H1 (cell line): ENCODE results near the gene RNASEL.
A peak's percentile ranks its signal among the peaks of the same experiment; 100 is the strongest.

Experiments used
- CEBPB ChIP-seq: IDR thresholded peaks from 2 replicates; pipeline ENCODE4 v1.6.1; 2012; ENCODE audit warnings: low read depth, low read length
- CTCF ChIP-seq, 3 experiments: IDR thresholded peaks; 1 replicate in 2 of 3; 2 replicates in 1 of 3; pipeline versions ENCODE4 v1.5.1 to v1.6.1; 2011; ENCODE audit warnings: low read length in 3 of 3, mild to moderate bottlenecking in 3 of 3, inconsistent platforms in 2 of 3, low read depth in 1 of 3, moderate library complexity in 1 of 3; ENCODE audit not compliant: insufficient read depth in 1 of 3; ENCODE audit errors: control extremely low read depth in 1 of 3
- EZH2 ChIP-seq: fragments of 200-600 bp; sonication (generic); IDR thresholded peaks from 2 replicates; pipeline ENCODE4 v1.7.1; 2012; ENCODE audit warnings: low read depth, mild to moderate bottlenecking, moderate library complexity, low read length, inconsistent platforms; ENCODE audit not compliant: severe bottlenecking
- JUN ChIP-seq: IDR thresholded peaks from 2 replicates; pipeline ENCODE4 v1.6.1; 2011; ENCODE audit warnings: low read depth, mild to moderate bottlenecking, improper control_type of control experiment, low read length
- KDM1A ChIP-seq: fragments of 200-600, 300-600 bp; sonication (generic); IDR thresholded peaks from 2 replicates; pipeline ENCODE4 v1.7.1; 2016; ENCODE audit warnings: mild to moderate bottlenecking, low read length, borderline replicate concordance
- MAFK ChIP-seq: IDR thresholded peaks from 2 replicates; pipeline ENCODE4 v1.6.1; 2012; ENCODE audit warnings: low read depth, mild to moderate bottlenecking, improper control_type of control experiment, low read length
- MAX ChIP-seq: IDR thresholded peaks from 2 replicates; pipeline ENCODE4 v1.6.1; 2012; ENCODE audit warnings: inconsistent platforms
- POLR2A ChIP-seq, 2 experiments: IDR thresholded peaks; 1 replicate in 1 of 2; 2 replicates in 1 of 2; pipeline ENCODE4 v1.6.1; 2011; ENCODE audit warnings: low read depth in 2 of 2, low read length in 2 of 2, mild to moderate bottlenecking in 2 of 2; ENCODE audit errors: control extremely low read depth in 1 of 2
- POU5F1 ChIP-seq: IDR thresholded peaks from 2 replicates; pipeline ENCODE4 v1.6.1; 2011; ENCODE audit warnings: low read depth, mild to moderate bottlenecking, low read length, moderate library complexity
- RAD21 ChIP-seq, 2 experiments: IDR thresholded peaks in 1 of 2; conservative IDR thresholded peaks in 1 of 2; 2 replicates each; pipeline ENCODE4 v1.6.1; 2011; ENCODE audit warnings: low read depth in 2 of 2, low read length in 2 of 2, improper control_type of control experiment in 1 of 2, inconsistent platforms in 1 of 2, mild to moderate bottlenecking in 1 of 2, moderate library complexity in 1 of 2
- SIRT6 ChIP-seq: IDR thresholded peaks from one replicate; pipeline ENCODE4 v1.7.1; 2012; ENCODE audit warnings: low read length, inconsistent platforms

GRCh38 chr1:182616130-182617013, 27.3 kb upstream of the RNASEL start:
- peak in 1 of 3 experiments; percentile 18; a peak in 1 of 4 replicates for TF ChIP-seq CTCF (IDR thresholded peaks at IDR 0.05; ENCODE audit: control extremely low read depth in 1 of 3, insufficient read depth in 1 of 3, low read depth in 1 of 3, low read length in 3 of 3)
- TF ChIP-seq POU5F1 = no peak
- no peak for TF ChIP-seq POLR2A (IDR thresholded peaks at IDR 0.05; ENCODE audit: control extremely low read depth in 1 of 2, low read depth in 2 of 2, low read length in 2 of 2)
- TF ChIP-seq EZH2 = no peak
- peak; percentile 98 for TF ChIP-seq CEBPB
- no peak for TF ChIP-seq SIRT6
- TF ChIP-seq KDM1A = no peak
- 0 out of 2 replicates have a peak, but pooled peaks have one; percentile 12 for TF ChIP-seq MAX
- TF ChIP-seq JUN = no peak
- no peak for TF ChIP-seq MAFK
- no peak for TF ChIP-seq RAD21 (IDR thresholded peaks at IDR 0.05 in 1 of 2, conservative IDR thresholded peaks at IDR 0.05 in 1 of 2; ENCODE audit: low read depth in 2 of 2, low read length in 2 of 2)
